GM20000 (cell line): ENCODE measurements around the gene FAM170B.

Experiments
- DNase-seq: peaks from one replicate; pipeline ENCODE4 v3.0.0; 2012; ENCODE audit warnings: low spot score
- TF ChIP-seq, protein P1 (sequence below): IDR thresholded peaks from 2 replicates; pipeline ENCODE4 v1.5.1; 2012; ENCODE audit warnings: mild to moderate bottlenecking, control low read depth; ENCODE audit errors: extremely low read depth, missing control alignments

FAM170B gene

DNA sequence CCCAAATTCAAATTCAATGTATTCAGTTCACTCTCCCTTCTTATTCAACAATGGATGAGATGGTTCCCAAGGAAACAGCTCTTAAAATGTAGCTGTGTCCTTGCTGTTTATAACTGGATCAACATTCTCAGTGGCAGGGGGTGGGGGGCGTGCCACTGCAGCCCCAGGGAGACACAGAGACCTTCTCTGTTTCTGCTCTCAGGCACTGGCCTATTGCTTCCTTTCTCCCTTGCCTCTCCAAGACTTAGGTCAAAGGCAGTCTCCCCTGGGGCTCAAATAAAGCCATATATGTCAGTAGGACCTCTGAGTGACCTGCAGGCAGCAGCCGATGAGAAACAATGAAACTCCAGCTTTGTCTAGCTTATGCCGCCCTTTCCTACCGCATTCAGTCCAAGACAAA lies 39.2 kb downstream of the FAM170B start:
- TF ChIP-seq, protein P1, sequence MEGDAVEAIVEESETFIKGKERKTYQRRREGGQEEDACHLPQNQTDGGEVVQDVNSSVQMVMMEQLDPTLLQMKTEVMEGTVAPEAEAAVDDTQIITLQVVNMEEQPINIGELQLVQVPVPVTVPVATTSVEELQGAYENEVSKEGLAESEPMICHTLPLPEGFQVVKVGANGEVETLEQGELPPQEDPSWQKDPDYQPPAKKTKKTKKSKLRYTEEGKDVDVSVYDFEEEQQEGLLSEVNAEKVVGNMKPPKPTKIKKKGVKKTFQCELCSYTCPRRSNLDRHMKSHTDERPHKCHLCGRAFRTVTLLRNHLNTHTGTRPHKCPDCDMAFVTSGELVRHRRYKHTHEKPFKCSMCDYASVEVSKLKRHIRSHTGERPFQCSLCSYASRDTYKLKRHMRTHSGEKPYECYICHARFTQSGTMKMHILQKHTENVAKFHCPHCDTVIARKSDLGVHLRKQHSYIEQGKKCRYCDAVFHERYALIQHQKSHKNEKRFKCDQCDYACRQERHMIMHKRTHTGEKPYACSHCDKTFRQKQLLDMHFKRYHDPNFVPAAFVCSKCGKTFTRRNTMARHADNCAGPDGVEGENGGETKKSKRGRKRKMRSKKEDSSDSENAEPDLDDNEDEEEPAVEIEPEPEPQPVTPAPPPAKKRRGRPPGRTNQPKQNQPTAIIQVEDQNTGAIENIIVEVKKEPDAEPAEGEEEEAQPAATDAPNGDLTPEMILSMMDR, result no peak
- no peak for DNase-seq

GRCh38 chr10:49093922-49094321 lies 39.9 kb downstream of the FAM170B start:
- no peak for DNase-seq
- TF ChIP-seq, protein P1, result no peak

DNA sequence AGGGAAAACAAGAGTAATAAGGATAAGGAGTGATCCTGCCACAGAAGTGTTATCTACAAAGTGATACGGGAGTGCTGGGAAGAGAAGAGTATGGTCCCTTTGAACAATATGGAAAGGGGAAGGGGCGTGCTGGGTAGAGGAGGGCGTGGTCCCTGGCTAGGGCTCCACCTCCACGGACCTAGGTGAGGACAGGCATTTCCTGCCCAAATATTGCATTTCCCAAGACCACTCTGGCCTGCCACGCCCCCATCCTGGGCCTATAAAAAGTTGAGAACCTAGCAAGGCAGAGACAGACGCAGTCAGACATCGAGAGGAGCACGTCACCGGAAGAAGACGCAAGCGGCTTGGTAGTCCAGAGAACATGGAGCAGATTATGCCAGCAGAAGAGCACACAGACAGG lies 41.3 kb downstream of the FAM170B start:
- TF ChIP-seq, protein P1, result no peak
- DNase-seq, result no peak

DNA sequence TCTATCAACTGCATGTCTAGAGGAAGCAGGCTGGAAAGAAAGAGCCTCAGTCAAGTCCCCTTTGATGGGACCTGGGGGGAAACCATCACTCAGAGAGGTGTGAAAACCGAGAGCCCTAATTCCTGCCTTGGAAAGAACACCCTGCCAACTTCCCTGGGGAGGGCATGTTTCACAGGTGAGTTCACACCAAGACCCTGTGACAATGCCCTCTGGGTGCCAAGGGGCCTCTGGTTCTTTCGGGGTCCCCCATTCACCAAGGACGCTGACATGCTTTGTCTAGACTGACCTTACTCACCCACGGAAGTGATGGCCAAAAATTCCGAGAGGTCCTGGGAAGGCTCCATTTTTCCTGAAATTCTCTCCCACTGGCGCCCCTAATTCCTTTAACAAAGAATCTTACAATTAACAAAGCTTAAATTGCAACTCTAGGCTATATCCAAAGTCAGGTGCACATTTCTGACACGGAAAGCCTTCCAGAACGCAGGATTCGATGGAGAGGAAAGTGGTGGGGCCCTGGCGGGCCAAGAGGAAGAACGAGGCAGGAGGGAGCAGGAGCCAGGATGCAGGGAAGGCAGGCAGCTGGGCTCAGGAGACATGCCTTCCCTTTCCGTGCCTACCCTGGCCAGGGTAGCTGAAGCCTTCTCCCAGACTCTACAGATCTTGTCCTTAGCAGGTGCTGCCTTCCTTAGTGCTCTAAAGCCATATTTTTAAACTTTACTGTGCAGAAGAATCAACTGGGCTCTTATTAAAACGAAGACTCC lies 42.2 kb downstream of the FAM170B start:
- TF ChIP-seq, protein P1, result no peak
- no peak for DNase-seq

- DNase-seq, result no peak
- TF ChIP-seq, protein P1, result no peak
Observed at GRCh38 chr10:49090696-49091380, 43.0 kb downstream of the FAM170B start.

- TF ChIP-seq, protein P1, result no peak
- no peak for DNase-seq
Observed at GRCh38 chr10:49090189-49090575, 43.6 kb downstream of the FAM170B start.

GRCh38 chr10:49089557-49090188 lies 44.1 kb downstream of the FAM170B start:
- TF ChIP-seq, protein P1, result no peak
- no peak for DNase-seq
